ENCODE measurements around the gene SH3RF3. TPM values are rescaled to one million over a fixed set of nuclear protein-coding genes. Genes with fewer than 3 reads are reported as not detected.

SH3RF3 gene
- total and polyA plus RNA-seq, 2 of the 13 experiments (the other 11 are each of a cell fraction or from before 2014, with no cell fraction given): 0.04 TPM; not detected in 1

- TF ChIP-seq ZNF280B (CRISPR knock-in tag; IDR thresholded peaks at IDR 0.05; ENCODE audit: borderline replicate concordance) (no peak), JDP2 (CRISPR knock-in tag; IDR thresholded peaks at IDR 0.05; ENCODE audit: borderline replicate concordance) (no peak), TEF (CRISPR knock-in tag; IDR thresholded peaks at IDR 0.05) (no peak)
Measured at GRCh38 chr2:109282360-109282759, 153.4 kb downstream of the SH3RF3 start (continued).

DNA sequence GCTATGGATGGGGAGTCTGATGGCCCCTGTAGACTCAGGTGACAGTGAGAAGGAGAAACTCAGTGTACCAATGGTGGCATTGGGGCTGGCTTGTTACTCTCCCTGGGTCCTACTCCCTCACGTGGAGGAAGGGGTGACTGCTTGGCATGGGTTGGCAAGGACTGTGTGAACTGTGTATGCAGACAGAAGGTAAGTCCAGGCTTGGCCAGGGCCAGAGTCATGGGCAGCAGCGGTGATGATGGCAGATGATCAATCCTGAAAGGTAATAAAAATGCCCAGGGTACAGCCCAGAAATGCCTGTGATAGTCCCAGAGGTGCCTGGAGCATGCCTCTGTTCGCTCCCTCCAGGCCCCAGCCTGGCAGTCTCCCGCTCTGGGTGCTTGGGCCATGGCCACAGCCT lies 153.9 kb downstream of the SH3RF3 start:
- no peak overlapping the region for H3K9ac ChIP-seq (ENCODE audit: insufficient read depth, low read depth, low read length)
- ChIA-PET POLR2A (no interaction called here), CTCF (ENCODE audit: low intra/inter-chr PET ratio, low total read pairs) (no interaction called here)
- no peak overlapping the region for H2AFZ ChIP-seq (ENCODE audit: low read length)
- no peak overlapping the region for H3K27ac ChIP-seq (ENCODE audit: extremely low read length, insufficient read depth, low read length)
- in situ Hi-C loops (cut with HindIII; ENCODE audit: extremely low pct_ligation_motif_present, low pct_unique_long_range_greater_than_20kb) (no loop called here), intact Hi-C loops (cut with micrococcal nuclease; ENCODE audit: unreplicated experiment) (no loop called here)
- H3K27me3 ChIP-seq (ENCODE audit: control insufficient read depth in 1 of 2, insufficient read depth in 2 of 2, low read length in 2 of 2): peaks cover 0 to 8% of the 10 kb centered on the region in 2 experiments; a peak in 2 of 5 replicates
- no peak overlapping the region for H3K4me3 ChIP-seq (replicated peaks in 1 of 3; ENCODE audit: insufficient read depth in 1 of 3, low read depth in 2 of 3, low read length in 3 of 3)
- FAIRE-seq (no peak), ATAC-seq (no peak), DNase-seq (ENCODE audit: low spot score) (no peak)
- H3K4me1 ChIP-seq (ENCODE audit: insufficient read depth, low read length): no peaks in the 10 kb centered on the region
- H3K79me2 ChIP-seq (ENCODE audit: insufficient read depth, low read length): no peaks in the 10 kb centered on the region
- no peaks in the 10 kb centered on the region for H3K9me3 ChIP-seq (ENCODE audit: low read length)
- no TSS peak for BruUV-seq (replicated peaks)
- H3K36me3 ChIP-seq (replicated peaks in 1 of 2; ENCODE audit: control insufficient read depth in 1 of 2, insufficient read depth in 2 of 2, low read length in 2 of 2): no peaks in the 10 kb centered on the region
- no peak overlapping the region for H3K4me2 ChIP-seq (ENCODE audit: low read depth, low read length)
- WGBS (ENCODE audit: low lambda C conversion rate): 48% methylated on average over 4 of the region's 4 CpGs
- H4K20me1 ChIP-seq (ENCODE audit: insufficient read depth, low read length): no peaks in the 10 kb centered on the region
- TF ChIP-seq ZNF281 (CRISPR knock-in tag; IDR thresholded peaks at IDR 0.05; ENCODE audit: borderline replicate concordance) (no peak), PLRG1 (conservative IDR thresholded peaks at IDR 0.05) (no peak), TP53 (CRISPR knock-in tag; conservative IDR thresholded peaks at IDR 0.05) (no peak), ZNF816 (CRISPR knock-in tag; IDR thresholded peaks at IDR 0.05; ENCODE audit: borderline replicate concordance) (no peak), ZBTB33 (CRISPR knock-in tag; IDR thresholded peaks at IDR 0.05) (no peak), SCMH1 (CRISPR knock-in tag; IDR thresholded peaks at IDR 0.05; ENCODE audit: borderline replicate concordance) (no peak), ZNF317 (CRISPR knock-in tag; IDR thresholded peaks at IDR 0.05) (no peak), NFATC3 (CRISPR knock-in tag; IDR thresholded peaks at IDR 0.05) (no peak), HOXA5 (CRISPR knock-in tag; IDR thresholded peaks at IDR 0.05) (no peak), GABPB1 (CRISPR knock-in tag; IDR thresholded peaks at IDR 0.05) (no peak), IRF9 (CRISPR knock-in tag; IDR thresholded peaks at IDR 0.05; ENCODE audit: borderline replicate concordance) (no peak), TAF15 (IDR thresholded peaks at IDR 0.05; ENCODE audit: low read depth, low read length, poor library complexity, severe bottlenecking) (no peak), ZSCAN12 (CRISPR knock-in tag; IDR thresholded peaks at IDR 0.05) (no peak)
